Hepatocyte (in vitro differentiated cells): ENCODE data around the gene FZD2. TPM values are rescaled to one million over a fixed set of nuclear protein-coding genes. Genes with fewer than 3 reads are reported as not detected.

Source experiments
- DNase-seq: peaks from one replicate; pipeline ENCODE4 v3.0.0-alpha.2; 2016; ENCODE audit warnings: low spot score
- H2AFZ ChIP-seq: fragments of 200-600 bp; sonication (generic); 2 replicates; pipeline ENCODE4 v1.6.0; 2016; ENCODE audit warnings: antibody characterized with exemption, mild to moderate bottlenecking
- H3K27ac ChIP-seq: fragments of 200-600 bp; sonication (generic); 2 replicates; pipeline ENCODE4 v1.5.1; 2016; ENCODE audit warnings: mild to moderate bottlenecking
- H3K27me3 ChIP-seq: fragments of 200-600 bp; sonication (generic); 2 replicates; pipeline ENCODE4 v1.6.1; 2016
- H3K36me3 ChIP-seq: fragments of 200-600 bp; sonication (generic); replicated peaks from 2 replicates; pipeline ENCODE4 v1.5.1; 2016; ENCODE audit warnings: low read depth; ENCODE audit not compliant: insufficient read depth
- H3K4me1 ChIP-seq: fragments of 200-600 bp; sonication (generic); 2 replicates; pipeline ENCODE4 v1.5.1; 2016; ENCODE audit warnings: mild to moderate bottlenecking, moderate library complexity; ENCODE audit not compliant: insufficient read depth
- H3K4me2 ChIP-seq: fragments of 200-600 bp; sonication (generic); 2 replicates; pipeline ENCODE4 v1.6.0; 2016
- H3K4me3 ChIP-seq: fragments of 200-600 bp; sonication (generic); 2 replicates; pipeline ENCODE4 v1.5.1; 2016; ENCODE audit warnings: mild to moderate bottlenecking
- H3K79me2 ChIP-seq: fragments of 200-600 bp; sonication (generic); 2 replicates; pipeline ENCODE4 v1.6.0; 2017; ENCODE audit warnings: mild to moderate bottlenecking
- H3K9me2 ChIP-seq: fragments of 200-600 bp; sonication (generic); replicated peaks from 2 replicates; pipeline ENCODE4 v1.6.0; 2017; ENCODE audit warnings: mild to moderate bottlenecking; ENCODE audit not compliant: insufficient read depth
- H3K9me3 ChIP-seq: fragments of 200-600 bp; sonication (generic); 2 replicates; pipeline ENCODE4 v1.5.1; 2016; ENCODE audit warnings: low read depth, mild to moderate bottlenecking
- H4K20me1 ChIP-seq: fragments of 200-600 bp; sonication (generic); 2 replicates; pipeline ENCODE4 v1.6.0; 2016; ENCODE audit warnings: mild to moderate bottlenecking; ENCODE audit not compliant: insufficient read depth, poor library complexity, severe bottlenecking
- CTCF ChIP-seq: fragments of 200-600 bp; sonication (generic); IDR thresholded peaks from 2 replicates; pipeline ENCODE4 v1.5.1; 2016; ENCODE audit warnings: antibody characterized with exemption, mild to moderate bottlenecking; ENCODE audit not compliant: poor library complexity
- EZH2 ChIP-seq: fragments of 200-600 bp; sonication (generic); IDR thresholded peaks from 2 replicates; pipeline ENCODE4 v1.6.1; 2016; ENCODE audit warnings: antibody characterized with exemption, mild to moderate bottlenecking, borderline replicate concordance
- EZH2phosphoT487 ChIP-seq: fragments of 200-600 bp; sonication (generic); IDR thresholded peaks from one replicate; pipeline ENCODE4 v1.6.1; 2018; ENCODE audit warnings: antibody characterized with exemption, mild to moderate bottlenecking, low read depth, moderate library complexity; ENCODE audit not compliant: unreplicated experiment, severe bottlenecking
- WGBS: methylation state at CpG from one replicate; pipeline ENCODE4 v1.1.6; 2016; ENCODE audit warnings: low lambda C conversion rate; ENCODE audit errors: missing lambda C conversion rate; 5-methylcytosine and 5-hydroxymethylcytosine counted together
- polyA plus RNA-seq: library from polyadenylated mRNA; unstranded; fragments of >200 nt; fragmentation: Nextera tagmentation; extraction: Ambion mirVana; gene quantifications from 2 replicates; pipeline ENCODE4 v1.2.1, GENCODE V29; 2016
- total RNA-seq: library from RNA; depleted of rRNA; stranded (reverse); fragments of >200 nt; gene quantifications from 2 replicates; pipeline ENCODE4 v1.2.3, GENCODE V29; 2014

Gene FZD2
- total and polyA plus RNA-seq, 2 experiments from 2014 or later = 19.9 to 35.5 TPM

GRCh38 chr17:44598932-44599297 lies 41.6 kb downstream of the FZD2 start:
- no peak overlapping the region for H2AFZ ChIP-seq
- no peaks in the 10 kb centered on the region for H3K79me2 ChIP-seq
- H4K20me1 ChIP-seq = no peaks in the 10 kb centered on the region
- peaks cover 5% of the 10 kb centered on the region for H3K4me1 ChIP-seq
- no peaks in the 10 kb centered on the region for H3K27me3 ChIP-seq
- H3K36me3 ChIP-seq = no peaks in the 10 kb centered on the region
- H3K4me2 ChIP-seq = no peak overlapping the region
- peak overlapping the region; percentile 40 for H3K27ac ChIP-seq
- DNase-seq = no peak
- no peaks in the 10 kb centered on the region for H3K9me3 ChIP-seq
- 97% methylated on average over 2 of the region's 2 CpGs for WGBS
- H3K4me3 ChIP-seq = no peak overlapping the region
- no peak for TF ChIP-seq EZH2
- TF ChIP-seq CTCF = no peak
- no peak for TF ChIP-seq EZH2phosphoT487
- no peaks in the 10 kb centered on the region for H3K9me2 ChIP-seq

- H3K27ac ChIP-seq = peak overlapping the region; percentile 60
- H3K9me3 ChIP-seq = no peaks in the 10 kb centered on the region
- no peaks in the 10 kb centered on the region for H3K27me3 ChIP-seq
- peak overlapping the region; percentile 27 for H2AFZ ChIP-seq
- DNase-seq = peak; percentile 83
- no peak overlapping the region for H3K4me2 ChIP-seq
- peaks cover 5% of the 10 kb centered on the region for H3K4me1 ChIP-seq
- no peaks in the 10 kb centered on the region for H3K9me2 ChIP-seq
- no peak for TF ChIP-seq EZH2
- TF ChIP-seq EZH2phosphoT487 = no peak
- TF ChIP-seq CTCF = no peak
- H3K36me3 ChIP-seq = no peaks in the 10 kb centered on the region
- no peaks in the 10 kb centered on the region for H3K79me2 ChIP-seq
- H4K20me1 ChIP-seq = no peaks in the 10 kb centered on the region
- no peak overlapping the region for H3K4me3 ChIP-seq
- WGBS = 48% methylated on average over 9 of the region's 9 CpGs
These were observed 42.3 kb downstream of the FZD2 start for GRCh38 chr17:44599298-44600175.

- WGBS = 92% methylated on average over 15 of the region's 15 CpGs
- H2AFZ ChIP-seq = no peak overlapping the region
- H3K79me2 ChIP-seq = no peaks in the 10 kb centered on the region
- no peak overlapping the region for H3K4me2 ChIP-seq
- no peak for TF ChIP-seq EZH2phosphoT487
- no peak for TF ChIP-seq EZH2
- no peak for TF ChIP-seq CTCF
- no peak for DNase-seq
- no peak overlapping the region for H3K27ac ChIP-seq
- H4K20me1 ChIP-seq = no peaks in the 10 kb centered on the region
- H3K9me3 ChIP-seq = no peaks in the 10 kb centered on the region
- H3K9me2 ChIP-seq = no peaks in the 10 kb centered on the region
- no peaks in the 10 kb centered on the region for H3K27me3 ChIP-seq
- peaks cover 5% of the 10 kb centered on the region for H3K4me1 ChIP-seq
- no peaks in the 10 kb centered on the region for H3K36me3 ChIP-seq
- H3K4me3 ChIP-seq = no peak overlapping the region
These were observed 44.3 kb downstream of the FZD2 start for GRCh38 chr17:44601539-44601938.
